Erythroblast (primary cell): ENCODE data around the gene ZG16.
"Not testable (repeated sequence)": the region's sequence is repeated elsewhere in the genome, so short reads cannot be mapped to it uniquely, and the experiment has no call there.

Source experiments
- GATA1 ChIP-seq: IDR thresholded peaks from 2 replicates; pipeline ENCODE4 v1.6.1; 2011; ENCODE audit warnings: low read depth, mild to moderate bottlenecking, control low read depth, low read length, moderate library complexity
- POLR2A ChIP-seq: IDR thresholded peaks from 2 replicates; pipeline ENCODE4 v1.6.1; 2011; ENCODE audit warnings: mild to moderate bottlenecking, low read length

GRCh38 chr16:29783094-29783953 is 5.3 kb downstream of the ZG16 start:
- TF ChIP-seq POLR2A, GATA1: not testable (repeated sequence)
